ENCODE data around the gene PACS2. TPM values are rescaled to one million over a fixed set of nuclear protein-coding genes. Genes with fewer than 3 reads are reported as not detected.

Gene PACS2
- total RNA-seq, 1 experiment from 2014 or later = 43.3 TPM

DNA sequence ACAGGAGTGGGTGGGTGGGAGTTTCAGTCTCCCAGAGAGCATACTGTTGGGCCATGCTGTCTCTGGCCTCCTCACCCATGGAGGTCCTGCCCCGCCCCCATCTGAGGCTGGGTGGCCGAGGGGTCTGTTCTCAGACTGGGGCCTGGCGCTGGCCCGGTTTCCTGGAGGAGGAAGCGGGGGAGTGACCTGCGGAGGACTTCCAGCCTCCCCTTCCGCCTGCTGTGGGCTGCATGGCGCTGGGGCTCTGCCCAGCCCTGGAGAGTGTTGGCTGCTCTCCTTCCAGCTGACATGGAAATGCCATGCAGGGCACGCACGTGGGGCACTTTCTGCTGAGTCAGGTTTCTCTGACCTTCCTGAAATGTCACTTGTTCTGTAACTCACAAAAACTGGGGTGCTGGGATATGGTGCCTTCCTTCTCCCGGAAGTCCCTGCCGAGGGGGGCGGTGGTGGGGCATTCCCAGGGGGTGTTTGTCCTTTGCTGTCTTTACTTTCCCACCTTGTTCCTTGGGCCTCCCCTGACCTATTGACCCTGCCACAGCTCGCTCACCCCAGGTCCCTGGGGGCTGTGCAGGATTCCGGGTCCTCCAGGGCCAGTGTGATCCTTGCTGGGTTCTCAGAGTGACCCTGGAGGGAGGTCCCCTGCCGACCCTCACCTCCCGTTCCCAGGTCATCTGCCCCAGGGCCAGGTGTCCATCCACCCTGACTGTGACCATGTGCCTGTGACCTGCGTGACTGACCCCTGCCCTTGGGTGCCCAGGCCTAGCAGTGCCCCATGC lies 23.6 kb downstream of the PACS2 start:
- Histone ChIP-seq H3F3A (ENCODE audit: insufficient read depth, low read depth) (no peaks in the 10 kb centered on the region), H3K4me2 (no peak overlapping the region), H3K79me2 (ENCODE audit: low read depth) (no peaks in the 10 kb centered on the region), H3K36me3 (ENCODE audit: low read depth) (no peaks in the 10 kb centered on the region), H3K4me3 (no peak overlapping the region), H3K4me1 (replicated peaks; ENCODE audit: insufficient read depth) (no peaks in the 10 kb centered on the region), H3K27me3 (ENCODE audit: insufficient read depth, low read depth) (no peaks in the 10 kb centered on the region), H3K9me3 (ENCODE audit: insufficient read depth, low read depth) (no peaks in the 10 kb centered on the region), H4K20me1 (ENCODE audit: insufficient read depth) (peaks cover 12% of the 10 kb centered on the region), H3K9me2 (ENCODE audit: insufficient read depth) (no peaks in the 10 kb centered on the region), H2AFZ (no peak overlapping the region), H3K27ac (no peak overlapping the region)
- DNase-seq = no peak
- CTCF ChIA-PET = no interaction called here
- TF ChIP-seq EZH2 (IDR thresholded peaks at IDR 0.05; ENCODE audit: low read depth) = no peak
- TF ChIP-seq, protein P1, sequence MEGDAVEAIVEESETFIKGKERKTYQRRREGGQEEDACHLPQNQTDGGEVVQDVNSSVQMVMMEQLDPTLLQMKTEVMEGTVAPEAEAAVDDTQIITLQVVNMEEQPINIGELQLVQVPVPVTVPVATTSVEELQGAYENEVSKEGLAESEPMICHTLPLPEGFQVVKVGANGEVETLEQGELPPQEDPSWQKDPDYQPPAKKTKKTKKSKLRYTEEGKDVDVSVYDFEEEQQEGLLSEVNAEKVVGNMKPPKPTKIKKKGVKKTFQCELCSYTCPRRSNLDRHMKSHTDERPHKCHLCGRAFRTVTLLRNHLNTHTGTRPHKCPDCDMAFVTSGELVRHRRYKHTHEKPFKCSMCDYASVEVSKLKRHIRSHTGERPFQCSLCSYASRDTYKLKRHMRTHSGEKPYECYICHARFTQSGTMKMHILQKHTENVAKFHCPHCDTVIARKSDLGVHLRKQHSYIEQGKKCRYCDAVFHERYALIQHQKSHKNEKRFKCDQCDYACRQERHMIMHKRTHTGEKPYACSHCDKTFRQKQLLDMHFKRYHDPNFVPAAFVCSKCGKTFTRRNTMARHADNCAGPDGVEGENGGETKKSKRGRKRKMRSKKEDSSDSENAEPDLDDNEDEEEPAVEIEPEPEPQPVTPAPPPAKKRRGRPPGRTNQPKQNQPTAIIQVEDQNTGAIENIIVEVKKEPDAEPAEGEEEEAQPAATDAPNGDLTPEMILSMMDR (conservative IDR thresholded peaks at IDR 0.05) = no peak
- POLR2A ChIA-PET (ENCODE audit: unreplicated experiment) = no interaction called here
- no TSS peak for BruUV-seq (replicated peaks)
- intact Hi-C loops (cut with micrococcal nuclease; ENCODE audit: unreplicated experiment) = no loop called here

DNA sequence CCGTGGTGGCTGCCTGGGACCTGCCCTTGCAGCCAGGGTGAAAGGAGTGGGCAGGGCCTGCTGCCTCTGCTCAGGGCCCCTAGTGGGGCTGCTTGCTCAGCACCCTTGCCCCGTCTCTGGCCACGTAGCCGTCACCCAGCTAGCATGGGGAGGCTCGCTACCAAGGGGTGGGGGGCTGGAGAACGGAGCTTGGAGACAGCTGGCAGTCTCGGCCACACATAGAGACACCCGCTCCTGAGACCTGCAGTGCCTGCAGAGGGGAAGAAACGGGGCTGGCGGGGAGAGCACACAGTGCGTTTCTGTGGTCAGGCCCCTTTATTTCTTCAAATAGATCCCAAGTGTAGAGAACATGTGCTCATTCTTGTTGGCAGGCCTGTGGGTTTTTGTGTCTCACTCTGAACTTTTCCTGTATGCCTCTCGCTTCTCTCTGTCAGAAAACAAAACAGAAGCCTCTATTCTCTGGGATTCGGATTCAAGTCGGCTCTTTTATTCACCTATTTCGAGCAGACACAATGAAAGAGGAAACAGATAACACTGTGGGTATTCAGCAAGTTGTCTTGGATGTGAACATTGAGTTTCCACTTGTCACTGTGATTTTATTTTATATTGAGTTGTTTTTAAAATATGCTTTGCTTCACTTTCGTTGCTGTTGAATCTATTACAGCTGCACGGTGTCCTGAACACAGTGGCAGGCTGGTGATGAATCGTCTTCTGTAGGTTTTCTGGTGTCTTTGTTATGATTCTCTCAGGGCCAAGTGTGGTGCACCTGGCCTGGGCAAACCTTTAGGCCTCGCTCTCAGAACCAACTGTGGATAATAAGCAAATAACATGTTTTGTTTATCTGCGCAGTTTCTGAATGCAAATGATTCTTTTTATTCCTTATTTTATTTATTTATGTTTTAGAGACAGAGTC lies 26.5 kb downstream of the PACS2 start:
- Histone ChIP-seq H3K79me2 (ENCODE audit: low read depth) (no peaks in the 10 kb centered on the region), H3K27me3 (ENCODE audit: insufficient read depth, low read depth) (no peaks in the 10 kb centered on the region), H3K9me2 (ENCODE audit: insufficient read depth) (no peaks in the 10 kb centered on the region), H3K4me1 (replicated peaks; ENCODE audit: insufficient read depth) (no peaks in the 10 kb centered on the region), H3K4me3 (no peak overlapping the region), H3K4me2 (no peak overlapping the region), H2AFZ (no peak overlapping the region), H3K27ac (no peak overlapping the region), H3K36me3 (ENCODE audit: low read depth) (no peaks in the 10 kb centered on the region), H3K9me3 (ENCODE audit: insufficient read depth, low read depth) (no peaks in the 10 kb centered on the region), H4K20me1 (ENCODE audit: insufficient read depth) (peaks cover 11% of the 10 kb centered on the region), H3F3A (ENCODE audit: insufficient read depth, low read depth) (no peaks in the 10 kb centered on the region; the same call in 1 of the 2 replicates)
- CTCF ChIA-PET = no interaction called here
- intact Hi-C loops (cut with micrococcal nuclease; ENCODE audit: unreplicated experiment) = no loop called here
- no peak for TF ChIP-seq EZH2 (IDR thresholded peaks at IDR 0.05; ENCODE audit: low read depth)
- TF ChIP-seq, protein P1 (conservative IDR thresholded peaks at IDR 0.05) = no peak
- POLR2A ChIA-PET (ENCODE audit: unreplicated experiment) = no interaction called here
- no peak for DNase-seq
- BruUV-seq (replicated peaks) = no TSS peak

DNA sequence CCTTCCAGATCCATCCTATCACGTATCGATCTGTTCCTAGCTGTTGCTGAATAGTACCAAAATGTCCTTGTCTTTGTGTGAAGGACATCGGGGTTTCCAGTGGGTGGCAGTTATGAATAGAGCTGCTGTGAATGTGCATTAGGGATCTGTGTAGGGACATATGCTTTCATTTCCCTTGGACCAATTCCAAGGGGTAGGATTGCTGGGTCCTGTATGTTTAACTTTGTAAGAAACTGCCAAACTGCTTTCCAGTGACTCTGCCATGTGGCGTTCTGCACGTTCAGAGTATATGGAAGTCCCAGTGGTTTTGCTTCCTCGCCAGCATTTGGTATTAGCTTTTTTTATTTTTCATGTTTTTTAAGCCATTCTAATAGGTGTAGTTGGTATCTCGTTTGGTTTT lies 28.6 kb downstream of the PACS2 start:
- H3K36me3 ChIP-seq (ENCODE audit: low read depth) = no peaks in the 10 kb centered on the region
- CTCF ChIA-PET = interaction anchor here (0.7 kb wide), 1 partner anchor 180 kb away, joined by 7 read pairs; no protein-coding TSS in a partner anchor
- H3K9me2 ChIP-seq (ENCODE audit: insufficient read depth) = no peaks in the 10 kb centered on the region
- no peaks in the 10 kb centered on the region; the same call in 1 of the 2 replicates for H3F3A ChIP-seq (ENCODE audit: insufficient read depth, low read depth)
- no peak for TF ChIP-seq EZH2 (IDR thresholded peaks at IDR 0.05; ENCODE audit: low read depth)
- TF ChIP-seq, protein P1 (conservative IDR thresholded peaks at IDR 0.05) = no peak
- POLR2A ChIA-PET (ENCODE audit: unreplicated experiment) = no interaction called here
- H4K20me1 ChIP-seq (ENCODE audit: insufficient read depth) = peaks cover 11% of the 10 kb centered on the region
- no peak overlapping the region for H2AFZ ChIP-seq
- BruUV-seq (replicated peaks) = no TSS peak
- H3K4me1 ChIP-seq (replicated peaks; ENCODE audit: insufficient read depth) = no peaks in the 10 kb centered on the region
- H3K9me3 ChIP-seq (ENCODE audit: insufficient read depth, low read depth) = no peaks in the 10 kb centered on the region
- no peak for DNase-seq
- intact Hi-C loops (cut with micrococcal nuclease; ENCODE audit: unreplicated experiment) = no loop called here
- no peak overlapping the region for H3K4me2 ChIP-seq
- no peak overlapping the region for H3K27ac ChIP-seq
- no peaks in the 10 kb centered on the region for H3K27me3 ChIP-seq (ENCODE audit: insufficient read depth, low read depth)
- no peak overlapping the region for H3K4me3 ChIP-seq
- H3K79me2 ChIP-seq (ENCODE audit: low read depth) = no peaks in the 10 kb centered on the region

Measured in PC-9 (cell line).